M059J (cell line): ENCODE results near the gene UGT2B15. TPM values are rescaled to one million over a fixed set of nuclear protein-coding genes. Genes with fewer than 3 reads are reported as not detected.
A peak's percentile ranks its signal among the peaks of the same experiment; 100 is the strongest.
"Not testable (repeated sequence)": the region's sequence is repeated elsewhere in the genome, so short reads cannot be mapped to it uniquely, and the experiment has no call there.

Source experiments
- DNase-seq: peaks from one replicate; pipeline ENCODE4 v3.0.0-alpha.2; 2012; ENCODE audit warnings: low read depth
- total RNA-seq: library from RNA; depleted of rRNA; stranded (reverse); fragments of >200 nt; shearing (Covaris generic); gene quantifications from 2 replicates; pipeline ENCODE4 v1.2.3, GENCODE V29; 2014; rRNA removed

UGT2B15 gene
- total RNA-seq, 1 experiment from 2014 or later, result not detected

DNA sequence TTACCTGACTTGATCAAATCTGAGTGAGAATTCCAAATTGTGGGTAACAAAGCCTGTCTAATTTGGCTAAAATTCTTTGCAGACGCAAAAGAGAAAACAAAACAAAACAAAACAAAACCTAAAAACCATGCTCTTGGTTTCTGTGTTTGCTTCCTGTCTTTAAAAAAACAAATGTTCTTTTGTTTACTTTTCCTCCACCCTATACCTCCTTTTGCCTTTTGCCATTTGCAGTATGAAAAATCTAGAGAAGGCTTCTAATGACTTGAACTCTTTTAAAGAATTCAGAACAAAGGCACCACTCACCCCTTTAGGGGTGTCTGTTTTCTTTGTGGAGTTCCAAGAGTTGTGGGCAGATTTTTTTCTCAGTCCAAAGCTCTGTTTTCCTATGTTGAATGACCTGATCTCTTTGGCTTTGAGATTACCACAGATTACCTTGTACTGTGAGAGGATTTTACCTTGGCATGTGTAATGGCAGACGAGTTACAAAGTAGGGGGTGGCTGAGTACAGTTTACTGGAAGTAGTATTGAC, 13.9 kb downstream of the UGT2B15 start:
- peak; percentile 23 for DNase-seq

- DNase-seq, result peak; percentile 23
Measured at GRCh38 chr4:68655764-68656444, 14.5 kb downstream of the UGT2B15 start.

DNA sequence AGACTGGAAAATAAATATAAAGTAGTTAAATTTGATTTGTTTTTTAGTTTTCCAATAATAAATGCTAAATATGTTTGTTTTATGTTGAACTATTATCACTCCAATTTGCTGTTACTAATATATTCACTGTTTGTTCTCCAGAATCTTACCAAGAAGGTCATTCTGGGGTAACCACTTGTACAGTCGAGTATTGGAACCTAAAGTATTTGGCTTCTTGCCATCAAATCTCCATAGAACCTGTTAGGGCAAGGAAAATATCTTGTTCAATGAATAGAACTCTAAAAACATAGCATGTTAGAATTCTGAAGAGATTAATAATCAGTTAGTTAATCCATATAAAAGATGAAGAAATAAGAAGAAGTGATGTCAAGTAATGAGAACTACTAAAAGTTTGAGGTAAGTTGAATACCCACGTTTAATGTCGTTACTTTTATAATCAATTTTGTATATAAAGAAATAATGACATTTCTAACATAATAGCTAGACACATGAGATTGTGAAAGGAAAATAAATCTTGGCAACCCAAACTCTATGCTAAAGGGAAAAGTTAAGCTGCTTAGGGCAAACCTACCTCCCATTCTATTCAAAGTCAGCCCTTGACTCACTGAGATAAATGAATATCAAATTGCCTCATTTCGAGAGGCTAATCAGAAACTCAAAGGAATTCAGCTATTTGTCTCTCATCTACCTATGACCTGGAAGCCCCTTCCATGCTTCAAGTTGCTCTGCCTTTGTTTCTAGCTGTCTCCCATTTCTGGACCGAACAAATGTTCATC, 15.3 kb downstream of the UGT2B15 start:
- no peak for DNase-seq

- DNase-seq, result no peak
Measured at GRCh38 chr4:68651932-68652331, 18.5 kb downstream of the UGT2B15 start.

DNA sequence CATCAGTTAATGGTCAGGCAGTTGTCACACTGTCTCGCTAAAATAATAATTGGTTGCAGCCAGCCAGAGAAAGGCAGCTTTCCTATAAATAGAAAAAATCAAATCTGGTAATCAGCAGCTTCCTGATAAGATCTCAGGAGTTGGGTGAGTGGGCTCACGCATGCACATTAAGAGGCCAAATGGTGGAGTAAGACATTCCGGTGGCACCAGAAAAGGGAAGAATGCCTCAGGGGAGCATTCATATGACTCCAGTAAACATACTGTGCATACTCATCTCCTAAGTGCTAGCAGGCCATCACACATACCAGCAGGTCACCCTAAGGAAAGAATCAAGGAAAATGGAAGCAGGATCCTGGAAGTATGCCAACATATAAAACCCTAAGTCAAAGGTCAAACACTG, 40.1 kb downstream of the UGT2B15 start:
- DNase-seq, result peak; percentile 88

DNA sequence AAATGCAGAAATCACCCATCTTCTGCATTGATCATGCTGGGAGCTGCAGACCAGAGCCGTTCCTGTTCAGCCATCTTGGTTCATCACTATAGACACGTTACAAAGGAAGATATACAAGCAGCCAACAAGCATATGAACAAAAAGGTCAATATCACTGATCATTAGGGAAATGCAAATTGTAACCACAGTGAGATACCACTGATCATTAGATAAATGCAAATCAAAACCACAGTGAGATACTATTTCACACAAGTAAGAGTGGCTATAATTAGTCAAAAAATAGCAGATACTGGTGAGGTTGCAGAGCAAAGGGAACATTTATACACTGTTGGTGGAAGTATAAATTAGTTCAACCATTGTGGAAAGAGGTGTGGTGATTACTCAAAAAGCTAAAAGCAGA, 47.7 kb downstream of the UGT2B15 start:
- DNase-seq, result not testable (repeated sequence)

GRCh38 chr4:68617003-68617698, 53.3 kb downstream of the UGT2B15 start:
- DNase-seq, result no peak

GRCh38 chr4:68615699-68616422, 54.6 kb downstream of the UGT2B15 start:
- DNase-seq, result no peak

- DNase-seq, result no peak
Measured at GRCh38 chr4:68613752-68614151, 56.7 kb downstream of the UGT2B15 start.

- no peak for DNase-seq
Measured at GRCh38 chr4:68606240-68606639, 64.2 kb downstream of the UGT2B15 start.

DNA sequence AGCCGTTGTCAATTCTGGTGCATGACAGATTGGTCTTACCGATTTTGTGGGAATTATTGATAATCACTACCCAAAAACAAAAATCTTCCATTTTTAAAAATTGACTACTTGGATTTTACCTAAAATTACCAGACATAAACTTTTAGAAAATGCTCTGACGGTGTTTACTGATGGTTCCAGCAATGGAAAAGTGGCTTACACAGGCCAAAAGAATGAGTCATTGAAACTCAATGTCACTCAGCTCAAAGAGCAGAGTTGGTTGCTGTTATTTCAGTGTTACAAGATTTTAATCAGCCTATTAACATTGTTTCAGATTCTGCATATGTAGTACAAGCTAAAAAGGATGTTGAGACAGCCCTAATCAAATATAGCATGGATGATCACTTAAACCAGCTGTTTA, 71.3 kb downstream of the UGT2B15 start:
- DNase-seq, result peak; percentile 46

GRCh38 chr4:68597482-68597881, 73.0 kb downstream of the UGT2B15 start:
- no peak for DNase-seq

Other genes with a start within 250 kb of the UGT2B15 start
- not detected in 2 replicates for gene TMPRSS11E, start 223.2 kb downstream of the UGT2B15 start, total RNA-seq
- gene UGT2B17, start 94.3 kb downstream of the UGT2B15 start, total RNA-seq, result 0.22 and 1.2 TPM in 2 replicates
- gene UGT2B10, start 145.3 kb upstream of the UGT2B15 start, total RNA-seq, result not detected in 2 replicates